GM12865 (cell line): ENCODE results near the gene YPEL3.
A peak's percentile ranks its signal among the peaks of the same experiment; 100 is the strongest.

Experiments
- DNase-seq: peaks from one replicate; pipeline ENCODE4 v3.0.0; 2010; ENCODE audit warnings: low read depth
- H3K4me3 ChIP-seq: 2 replicates; pipeline ENCODE4 v1.5.1; 2011; ENCODE audit warnings: mild to moderate bottlenecking, low read depth, low read length, control low read depth
- TF ChIP-seq, protein P1 (sequence below): IDR thresholded peaks from 2 replicates; pipeline ENCODE4 v1.5.1; 2011; ENCODE audit warnings: low read length, control low read depth, low read depth, inconsistent platforms; ENCODE audit not compliant: insufficient read depth; ENCODE audit errors: missing control alignments

The YPEL3 gene

DNA sequence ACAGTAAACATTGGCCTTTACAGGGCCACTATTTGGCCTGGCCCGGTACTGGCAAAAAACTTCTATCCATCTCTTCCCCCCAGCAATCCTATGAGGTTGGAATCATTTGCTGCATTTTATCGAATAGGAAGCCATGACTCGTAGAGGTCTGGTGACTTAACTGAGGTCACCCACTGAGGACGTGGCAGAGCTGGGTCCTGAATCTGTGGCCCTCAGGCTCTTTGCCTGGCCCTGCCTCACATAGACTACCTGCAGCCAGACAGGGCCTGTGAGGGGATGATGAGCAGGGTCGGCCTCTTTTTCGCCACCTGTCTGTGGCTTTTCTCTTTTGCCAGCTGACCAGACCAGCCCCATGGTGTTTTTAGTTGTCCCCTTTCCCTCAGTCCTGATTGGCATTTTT is 18.4 kb downstream of the YPEL3 start:
- TF ChIP-seq, protein P1, sequence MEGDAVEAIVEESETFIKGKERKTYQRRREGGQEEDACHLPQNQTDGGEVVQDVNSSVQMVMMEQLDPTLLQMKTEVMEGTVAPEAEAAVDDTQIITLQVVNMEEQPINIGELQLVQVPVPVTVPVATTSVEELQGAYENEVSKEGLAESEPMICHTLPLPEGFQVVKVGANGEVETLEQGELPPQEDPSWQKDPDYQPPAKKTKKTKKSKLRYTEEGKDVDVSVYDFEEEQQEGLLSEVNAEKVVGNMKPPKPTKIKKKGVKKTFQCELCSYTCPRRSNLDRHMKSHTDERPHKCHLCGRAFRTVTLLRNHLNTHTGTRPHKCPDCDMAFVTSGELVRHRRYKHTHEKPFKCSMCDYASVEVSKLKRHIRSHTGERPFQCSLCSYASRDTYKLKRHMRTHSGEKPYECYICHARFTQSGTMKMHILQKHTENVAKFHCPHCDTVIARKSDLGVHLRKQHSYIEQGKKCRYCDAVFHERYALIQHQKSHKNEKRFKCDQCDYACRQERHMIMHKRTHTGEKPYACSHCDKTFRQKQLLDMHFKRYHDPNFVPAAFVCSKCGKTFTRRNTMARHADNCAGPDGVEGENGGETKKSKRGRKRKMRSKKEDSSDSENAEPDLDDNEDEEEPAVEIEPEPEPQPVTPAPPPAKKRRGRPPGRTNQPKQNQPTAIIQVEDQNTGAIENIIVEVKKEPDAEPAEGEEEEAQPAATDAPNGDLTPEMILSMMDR: no peak
- no peak overlapping the region for H3K4me3 ChIP-seq
- DNase-seq: no peak

DNA sequence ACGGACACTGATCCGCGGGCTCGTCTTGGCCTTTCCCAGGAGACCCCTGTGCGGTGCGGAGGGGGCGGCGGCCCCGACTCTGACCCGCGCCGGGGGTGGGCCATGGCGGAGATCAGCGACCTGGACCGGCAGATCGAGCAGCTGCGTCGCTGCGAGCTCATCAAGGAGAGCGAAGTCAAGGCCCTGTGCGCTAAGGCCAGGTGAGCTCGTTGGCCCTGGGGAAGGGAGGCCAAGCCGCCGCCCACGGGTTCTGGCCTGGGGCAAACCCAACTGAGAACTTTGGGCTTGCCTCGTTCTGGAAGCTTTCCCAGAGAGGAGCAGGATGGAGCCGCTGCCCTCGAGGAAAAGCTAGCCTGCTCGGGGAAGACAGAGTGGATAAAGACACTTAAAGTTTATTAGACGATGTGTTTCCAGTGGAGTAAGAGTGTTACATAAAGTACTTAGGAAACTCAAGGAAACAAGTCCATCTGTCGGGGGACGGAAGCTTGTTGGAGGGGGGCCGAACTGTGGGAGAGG is 19.7 kb downstream of the YPEL3 start:
- peak overlapping the region; percentile 72 for H3K4me3 ChIP-seq
- no peak for DNase-seq
- TF ChIP-seq, protein P1: no peak

DNA sequence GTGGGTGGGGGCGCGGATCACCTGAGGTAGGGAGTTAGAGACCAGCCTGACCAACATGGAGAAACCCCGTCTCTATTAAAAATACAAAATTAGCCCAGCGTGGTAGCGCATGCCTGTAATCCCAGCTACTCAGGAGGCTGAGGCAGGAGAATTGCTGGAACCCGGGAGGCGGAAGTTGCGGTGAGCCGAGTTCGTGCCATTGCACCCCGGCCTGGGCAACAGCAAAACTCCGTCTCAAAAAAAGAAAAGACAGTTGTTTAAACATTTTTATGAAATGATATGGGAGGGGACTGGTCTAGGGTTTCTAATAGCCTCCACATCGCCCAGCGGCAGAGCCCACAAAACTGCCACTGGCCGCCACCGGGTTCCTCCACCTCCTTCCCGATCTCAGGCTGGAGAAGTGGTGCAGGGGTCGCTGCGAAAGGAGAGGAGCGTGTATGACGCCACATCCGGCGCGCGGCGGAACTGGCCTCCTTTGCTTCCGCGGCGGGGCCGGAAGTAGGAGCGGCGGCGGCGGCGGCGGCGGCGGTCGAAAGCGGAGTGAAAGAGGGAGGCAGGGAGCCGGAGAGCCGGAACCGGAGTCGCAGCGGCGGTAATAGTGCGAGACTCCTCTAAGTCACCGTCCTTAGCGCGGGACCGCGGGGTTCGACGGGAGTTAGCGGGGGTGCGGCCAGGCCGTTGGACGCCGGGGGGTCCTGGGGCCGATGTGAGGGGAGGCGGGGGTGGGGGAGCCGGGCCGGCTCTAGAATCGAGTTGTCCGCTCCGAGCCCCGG is 20.3 kb downstream of the YPEL3 start, which contains the start of gene PPP4C:
TSS of gene PPP4C (plus strand) at position 492 of the 773 bp plus-strand sequence. CDS start 384 bp downstream, outside the sequence.
- peak within 1 kb of the TSS; percentile 72 for H3K4me3 ChIP-seq
- TF ChIP-seq, protein P1: no peak
- DNase-seq: peak; percentile 92

DNA sequence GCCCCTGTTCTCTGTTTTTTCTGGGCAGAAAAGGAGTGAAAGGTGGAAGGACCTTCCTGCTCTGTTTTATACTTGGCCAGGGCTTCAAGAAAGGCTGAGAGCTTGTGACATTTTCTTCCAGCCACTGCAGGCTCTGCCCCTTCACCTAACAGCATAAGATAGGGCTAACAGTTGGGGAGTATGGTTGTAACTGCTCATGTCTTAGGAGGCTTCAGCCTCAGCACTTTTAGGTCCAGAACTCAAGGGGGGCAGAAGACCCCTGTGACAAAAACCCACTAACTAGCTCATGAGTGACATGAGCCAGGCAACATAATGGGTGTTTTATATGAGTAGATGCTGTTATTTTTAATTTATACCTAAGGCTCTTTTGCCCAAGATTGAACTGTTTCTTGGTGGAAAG is 25.5 kb downstream of the YPEL3 start:
- H3K4me3 ChIP-seq: no peak overlapping the region
- no peak for DNase-seq
- TF ChIP-seq, protein P1: no peak

DNA sequence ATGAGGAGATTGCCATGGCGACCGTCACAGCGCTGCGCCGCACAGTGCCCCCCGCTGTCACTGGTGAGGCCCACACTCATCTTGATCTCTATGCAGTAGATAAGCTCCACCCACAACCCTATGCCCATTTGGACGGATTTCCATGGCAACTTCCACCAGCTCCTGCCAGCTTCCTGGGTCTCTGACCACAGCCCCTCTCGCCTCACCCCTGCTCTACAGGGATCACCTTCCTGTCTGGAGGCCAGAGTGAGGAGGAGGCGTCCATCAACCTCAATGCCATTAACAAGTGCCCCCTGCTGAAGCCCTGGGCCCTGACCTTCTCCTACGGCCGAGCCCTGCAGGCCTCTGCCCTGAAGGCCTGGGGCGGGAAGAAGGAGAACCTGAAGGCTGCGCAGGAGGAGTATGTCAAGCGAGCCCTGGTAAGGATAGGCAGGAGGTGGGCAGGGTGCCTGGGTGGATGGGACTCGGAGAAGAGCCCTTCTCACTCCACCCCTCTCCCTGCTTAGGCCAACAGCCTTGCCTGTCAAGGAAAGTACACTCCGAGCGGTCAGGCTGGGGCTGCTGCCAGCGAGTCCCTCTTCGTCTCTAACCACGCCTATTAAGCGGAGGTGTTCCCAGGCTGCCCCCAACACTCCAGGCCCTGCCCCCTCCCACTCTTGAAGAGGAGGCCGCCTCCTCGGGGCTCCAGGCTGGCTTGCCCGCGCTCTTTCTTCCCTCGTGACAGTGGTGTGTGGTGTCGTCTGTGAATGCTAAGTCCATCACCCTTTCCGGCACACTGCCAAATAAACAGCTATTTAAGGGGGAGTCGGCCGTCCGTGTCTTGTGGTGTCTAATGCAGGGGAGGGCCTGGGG is 26.2 kb downstream of the YPEL3 start:
- no peak overlapping the region for H3K4me3 ChIP-seq
- TF ChIP-seq, protein P1: no peak
- DNase-seq: no peak

DNA sequence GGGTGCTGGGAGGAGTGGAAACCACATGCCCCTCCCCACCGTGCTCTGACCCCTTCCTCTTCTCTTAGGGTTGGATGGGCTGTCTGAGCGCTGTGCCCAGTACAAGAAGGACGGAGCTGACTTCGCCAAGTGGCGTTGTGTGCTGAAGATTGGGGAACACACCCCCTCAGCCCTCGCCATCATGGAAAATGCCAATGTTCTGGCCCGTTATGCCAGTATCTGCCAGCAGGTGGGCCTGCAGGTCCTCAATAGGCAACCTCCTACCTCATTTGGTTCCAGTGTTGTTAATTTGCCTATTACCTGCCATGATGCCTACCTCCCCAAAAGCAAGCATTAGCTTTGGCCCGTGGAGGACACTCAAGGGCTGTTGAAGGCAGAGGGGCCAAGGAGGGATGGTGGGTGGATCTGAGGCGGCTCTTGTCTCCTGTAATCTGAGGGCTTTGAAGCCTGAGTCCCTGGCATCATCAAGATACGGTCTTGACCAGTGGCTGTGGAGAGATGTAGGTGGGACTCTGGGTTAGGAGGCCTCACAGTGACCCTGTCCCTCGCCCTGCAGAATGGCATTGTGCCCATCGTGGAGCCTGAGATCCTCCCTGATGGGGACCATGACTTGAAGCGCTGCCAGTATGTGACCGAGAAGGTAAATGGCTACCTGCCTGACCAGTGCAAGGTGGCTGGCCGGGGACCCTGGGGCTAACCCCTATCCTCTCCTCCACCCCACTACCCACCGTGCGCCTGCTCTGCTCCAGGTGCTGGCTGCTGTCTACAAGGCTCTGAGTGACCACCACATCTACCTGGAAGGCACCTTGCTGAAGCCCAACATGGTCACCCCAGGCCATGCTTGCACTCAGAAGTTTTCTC is 27.0 kb downstream of the YPEL3 start:
- TF ChIP-seq, protein P1: peak; percentile 44
- DNase-seq: peak; percentile 46
- no peak overlapping the region for H3K4me3 ChIP-seq
